BJ (cell line): ENCODE data around the gene DGKZ. TPM values are rescaled to one million over a fixed set of nuclear protein-coding genes. Genes with fewer than 3 reads are reported as not detected.
"Not testable (repeated sequence)": the region's sequence is repeated elsewhere in the genome, so short reads cannot be mapped to it uniquely, and the experiment has no call there.

ENCODE experiments used
- CTCF ChIA-PET: fragments of 350-600 bp; formaldehyde crosslinking; extraction: SDS; loops from one replicate; lab custom pipeline; 2021; ENCODE audit warnings: antibody characterized with exemption, inconsistent platforms; lab: Yijun Ruan, JAX
- POLR2A ChIA-PET: fragments of 300-600 bp; sonication (Branson Sonifier 250); formaldehyde crosslinking; extraction: SDS; loops from one replicate; lab custom pipeline; 2021; ENCODE audit warnings: antibody characterized with exemption; lab: Charles Lee
- DNase-seq: peaks from one replicate; pipeline ENCODE4 v3.0.0-alpha.2; 2011; ENCODE audit warnings: low read depth
- H3K27me3 ChIP-seq: 2 replicates; pipeline ENCODE4 v1.6.0; 2011; ENCODE audit warnings: low read length; ENCODE audit not compliant: control insufficient read depth, insufficient read depth
- H3K36me3 ChIP-seq: 2 replicates; pipeline ENCODE4 v1.5.1; 2011; ENCODE audit warnings: low read length; ENCODE audit not compliant: control insufficient read depth, insufficient read depth
- H3K4me3 ChIP-seq: 2 replicates; pipeline ENCODE4 v1.5.1; 2011; ENCODE audit warnings: low read depth, mild to moderate bottlenecking, control low read depth, low read length
- CTCF ChIP-seq: IDR thresholded peaks from 2 replicates; pipeline ENCODE4 v1.5.1; 2011; ENCODE audit warnings: low read depth, mild to moderate bottlenecking, control low read depth, inconsistent platforms, low read length, moderate library complexity; ENCODE audit not compliant: insufficient read depth
- polyA plus RNA-seq: library from polyadenylated mRNA; depleted of rRNA; stranded (reverse); fragments of >200 nt; gene quantifications from 2 replicates; pipeline ENCODE4 v1.2.3, GENCODE V29; 2011

DGKZ gene
- polyA plus RNA-seq, 1 experiment: 31.7 TPM

- TF ChIP-seq CTCF: no peak
- Histone ChIP-seq H3K4me3 (no peak overlapping the region), H3K36me3 (peaks cover 22% of the 10 kb centered on the region), H3K27me3 (no peaks in the 10 kb centered on the region)
- no peak for DNase-seq
- POLR2A ChIA-PET: no interaction called here
- CTCF ChIA-PET: interaction anchor here (1.2 to 1.5 kb wide), 2 partner anchors 11 to 24 kb away, joined by 3 to 5 read pairs; partner anchors contain the start of gene DGKZ
Measured at GRCh38 chr11:46372086-46372485, 24.8 kb downstream of the DGKZ start.

GRCh38 chr11:46372501-46372900 lies 25.2 kb downstream of the DGKZ start:
- H3K27me3 ChIP-seq, DNase-seq, H3K4me3 ChIP-seq, POLR2A ChIA-PET: not testable (repeated sequence)
- CTCF ChIA-PET: interaction anchor here (1.2 to 1.5 kb wide), 2 partner anchors 11 to 25 kb away, joined by 3 to 5 read pairs; partner anchors contain the start of gene DGKZ
- H3K36me3 ChIP-seq: peaks cover 22% of the 10 kb centered on the region

GRCh38 chr11:46373787-46374740 lies 26.8 kb downstream of the DGKZ start:
- Histone ChIP-seq H3K27me3 (no peaks in the 10 kb centered on the region), H3K4me3 (no peak overlapping the region), H3K36me3 (peaks cover 20% of the 10 kb centered on the region)
- no peak for TF ChIP-seq CTCF
- ChIA-PET CTCF (interaction anchor here (0.6 kb wide), 1 partner anchor 58 kb away, joined by 3 read pairs; no protein-coding TSS in a partner anchor), POLR2A (no interaction called here)
- no peak for DNase-seq

- H3K4me3 ChIP-seq: no peak overlapping the region
- no peaks in the 10 kb centered on the region for H3K27me3 ChIP-seq
- H3K36me3 ChIP-seq: peaks cover 20% of the 10 kb centered on the region
- ChIA-PET POLR2A (no interaction called here), CTCF (interaction anchor here (0.6 kb wide), 1 partner anchor 59 kb away, joined by 3 read pairs; no protein-coding TSS in a partner anchor)
- no peak for TF ChIP-seq CTCF
- no peak for DNase-seq
Measured at GRCh38 chr11:46374815-46375214, 27.6 kb downstream of the DGKZ start.

GRCh38 chr11:46375392-46376101 lies 28.3 kb downstream of the DGKZ start:
- Histone ChIP-seq H3K27me3 (no peaks in the 10 kb centered on the region), H3K4me3 (no peak overlapping the region), H3K36me3 (peaks cover 16% of the 10 kb centered on the region)
- no peak for DNase-seq
- no peak for TF ChIP-seq CTCF
- ChIA-PET CTCF (interaction anchor here (1.2 to 4.9 kb wide), 3 partner anchors 7 to 154 kb away, joined by 3 to 51 read pairs (median 3); no protein-coding TSS in a partner anchor), POLR2A (no interaction called here)
